Activated T-helper 1 cell treated with anti-CD3 and anti-CD28 coated beads, Interleukin-2, amount 50 U/mL, for 16 hours (primary cell): Measurements from ENCODE around the gene ASTN2.

Experiments
- DNase-seq, 2 donors: peaks; one replicate each; pipeline ENCODE4 v3.0.0-alpha.2; 2020; ENCODE audit warnings: low read depth in 1 of 2, low spot score in 1 of 2

The ASTN2 gene

GRCh38 chr9:117029341-117029740, 385.5 kb downstream of the ASTN2 start:
- no peak for DNase-seq

GRCh38 chr9:117028103-117028858, 386.6 kb downstream of the ASTN2 start:
- no peak for DNase-seq

- DNase-seq: no peak
Observed at GRCh38 chr9:117021906-117022305, 393.0 kb downstream of the ASTN2 start.

- no peak for DNase-seq
Observed at GRCh38 chr9:117018966-117019617, 395.8 kb downstream of the ASTN2 start.

- DNase-seq: no peak
Observed at GRCh38 chr9:117017414-117017985, 397.4 kb downstream of the ASTN2 start.

- DNase-seq: no peak
Observed at GRCh38 chr9:117014061-117014460, 400.8 kb downstream of the ASTN2 start.

- DNase-seq: no peak
Observed at GRCh38 chr9:117013440-117013995, 401.3 kb downstream of the ASTN2 start.

GRCh38 chr9:117010061-117010460, 404.8 kb downstream of the ASTN2 start:
- DNase-seq: no peak

GRCh38 chr9:117008876-117009275, 406.0 kb downstream of the ASTN2 start:
- no peak for DNase-seq

- no peak for DNase-seq
Observed at GRCh38 chr9:117008461-117008860, 406.4 kb downstream of the ASTN2 start.

- no peak for DNase-seq
Observed at GRCh38 chr9:117002686-117003085, 412.2 kb downstream of the ASTN2 start.

GRCh38 chr9:117000834-117001233, 414.0 kb downstream of the ASTN2 start:
- DNase-seq: no peak

GRCh38 chr9:117000196-117000723, 414.6 kb downstream of the ASTN2 start:
- DNase-seq: no peak

GRCh38 chr9:116998305-116998704, 416.6 kb downstream of the ASTN2 start:
- no peak for DNase-seq

- DNase-seq: no peak
Observed at GRCh38 chr9:116992865-116993264, 422.0 kb downstream of the ASTN2 start.

GRCh38 chr9:116991051-116991450, 423.8 kb downstream of the ASTN2 start:
- DNase-seq: no peak

- DNase-seq: no peak
Observed at GRCh38 chr9:116990592-116990991, 424.3 kb downstream of the ASTN2 start.

GRCh38 chr9:116987721-116988485, 427.0 kb downstream of the ASTN2 start:
- no peak for DNase-seq

GRCh38 chr9:116986015-116986414, 428.8 kb downstream of the ASTN2 start:
- DNase-seq: no peak

- DNase-seq: no peak
Observed at GRCh38 chr9:116985596-116985995, 429.3 kb downstream of the ASTN2 start.

GRCh38 chr9:116984111-116984510, 430.7 kb downstream of the ASTN2 start:
- no peak for DNase-seq
